ENCODE data around the gene SLC18A2. TPM values are rescaled to one million over a fixed set of nuclear protein-coding genes. Genes with fewer than 3 reads are reported as not detected.

SLC18A2 gene
- total and polyA plus RNA-seq, 10 of the 15 experiments (the other 5 are each of a cell fraction or from before 2014, with no cell fraction given), result 0.06 to 1.1 (median 0.25) TPM; not detected in 5

DNA sequence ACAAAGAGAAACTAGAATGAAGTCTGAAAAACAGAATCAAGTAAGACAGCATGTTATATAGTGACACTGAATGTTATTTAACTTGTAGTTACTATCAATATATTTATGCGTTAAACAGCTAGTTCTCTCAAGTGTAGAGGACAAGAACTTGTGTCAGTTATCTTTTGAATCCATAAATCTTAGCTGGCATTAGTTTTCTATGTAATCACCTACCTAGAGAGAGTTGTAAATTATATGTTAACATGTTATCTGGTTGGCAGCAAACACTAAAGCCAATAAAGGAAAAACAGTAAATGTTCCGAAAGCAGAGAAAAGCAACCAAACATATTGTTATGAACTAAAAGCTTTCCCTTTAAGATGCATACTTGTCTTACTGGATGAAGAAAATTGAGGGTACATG lies 36.8 kb downstream of the SLC18A2 start:
- no peaks in the 10 kb centered on the region for H3K36me3 ChIP-seq (ENCODE audit: control insufficient read depth in 2 of 2, insufficient read depth in 2 of 2, low read length in 1 of 2)
- H3K79me2 ChIP-seq (ENCODE audit: control insufficient read depth, insufficient read depth, low read length), result no peaks in the 10 kb centered on the region
- POLR2A ChIA-PET, result no interaction called here
- CTCF ChIA-PET, result interaction anchor here (1.0 to 1.9 kb wide), 3 partner anchors 10 to 61 kb away, joined by 3 to 5 read pairs (median 4); no protein-coding TSS in a partner anchor
- ATAC-seq (no peak), DNase-seq (ENCODE audit: low read depth, low spot score) (no peak), FAIRE-seq (peak; percentile 38)
- H3K27me3 ChIP-seq (replicated peaks in 1 of 2; ENCODE audit: control insufficient read depth in 2 of 2, insufficient read depth in 2 of 2, low read length in 1 of 2), result no peaks in the 10 kb centered on the region
- no peaks in the 10 kb centered on the region for H3K9me3 ChIP-seq (replicated peaks; ENCODE audit: control insufficient read depth, insufficient read depth, low read length)
- no peak overlapping the region for H3K9ac ChIP-seq (ENCODE audit: control insufficient read depth, insufficient read depth, low read length)
- H2AFZ ChIP-seq (ENCODE audit: control insufficient read depth, low read depth, low read length), result no peak overlapping the region
- SMC1A ChIA-PET (ENCODE audit: uncharacterized antibody, unreplicated experiment), result interaction anchor here (1.0 kb wide), 1 partner anchor 41 kb away, joined by 3 read pairs; no protein-coding TSS in a partner anchor
- TF ChIP-seq, protein P1, sequence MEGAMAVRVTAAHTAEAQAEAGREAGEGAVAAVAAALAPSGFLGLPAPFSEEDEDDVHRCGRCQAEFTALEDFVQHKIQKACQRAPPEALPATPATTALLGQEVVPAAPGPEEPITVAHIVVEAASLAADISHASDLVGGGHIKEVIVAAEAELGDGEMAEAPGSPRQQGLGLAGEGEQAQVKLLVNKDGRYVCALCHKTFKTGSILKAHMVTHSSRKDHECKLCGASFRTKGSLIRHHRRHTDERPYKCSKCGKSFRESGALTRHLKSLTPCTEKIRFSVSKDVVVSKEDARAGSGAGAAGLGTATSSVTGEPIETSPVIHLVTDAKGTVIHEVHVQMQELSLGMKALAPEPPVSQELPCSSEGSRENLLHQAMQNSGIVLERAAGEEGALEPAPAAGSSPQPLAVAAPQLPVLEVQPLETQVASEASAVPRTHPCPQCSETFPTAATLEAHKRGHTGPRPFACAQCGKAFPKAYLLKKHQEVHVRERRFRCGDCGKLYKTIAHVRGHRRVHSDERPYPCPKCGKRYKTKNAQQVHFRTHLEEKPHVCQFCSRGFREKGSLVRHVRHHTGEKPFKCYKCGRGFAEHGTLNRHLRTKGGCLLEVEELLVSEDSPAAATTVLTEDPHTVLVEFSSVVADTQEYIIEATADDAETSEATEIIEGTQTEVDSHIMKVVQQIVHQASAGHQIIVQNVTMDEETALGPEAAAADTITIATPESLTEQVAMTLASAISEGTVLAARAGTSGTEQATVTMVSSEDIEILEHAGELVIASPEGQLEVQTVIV (IDR thresholded peaks at IDR 0.05; ENCODE audit: borderline replicate concordance, partially characterized antibody), result no peak
- TF ChIP-seq SMAD5 (IDR thresholded peaks at IDR 0.05; ENCODE audit: low read depth) (no peak), MTA3 (IDR thresholded peaks at IDR 0.05; ENCODE audit: borderline replicate concordance, low read length) (no peak), RUNX3 (IDR thresholded peaks at IDR 0.05; ENCODE audit: low read length) (no peak)
- TF ChIP-seq, protein P2, sequence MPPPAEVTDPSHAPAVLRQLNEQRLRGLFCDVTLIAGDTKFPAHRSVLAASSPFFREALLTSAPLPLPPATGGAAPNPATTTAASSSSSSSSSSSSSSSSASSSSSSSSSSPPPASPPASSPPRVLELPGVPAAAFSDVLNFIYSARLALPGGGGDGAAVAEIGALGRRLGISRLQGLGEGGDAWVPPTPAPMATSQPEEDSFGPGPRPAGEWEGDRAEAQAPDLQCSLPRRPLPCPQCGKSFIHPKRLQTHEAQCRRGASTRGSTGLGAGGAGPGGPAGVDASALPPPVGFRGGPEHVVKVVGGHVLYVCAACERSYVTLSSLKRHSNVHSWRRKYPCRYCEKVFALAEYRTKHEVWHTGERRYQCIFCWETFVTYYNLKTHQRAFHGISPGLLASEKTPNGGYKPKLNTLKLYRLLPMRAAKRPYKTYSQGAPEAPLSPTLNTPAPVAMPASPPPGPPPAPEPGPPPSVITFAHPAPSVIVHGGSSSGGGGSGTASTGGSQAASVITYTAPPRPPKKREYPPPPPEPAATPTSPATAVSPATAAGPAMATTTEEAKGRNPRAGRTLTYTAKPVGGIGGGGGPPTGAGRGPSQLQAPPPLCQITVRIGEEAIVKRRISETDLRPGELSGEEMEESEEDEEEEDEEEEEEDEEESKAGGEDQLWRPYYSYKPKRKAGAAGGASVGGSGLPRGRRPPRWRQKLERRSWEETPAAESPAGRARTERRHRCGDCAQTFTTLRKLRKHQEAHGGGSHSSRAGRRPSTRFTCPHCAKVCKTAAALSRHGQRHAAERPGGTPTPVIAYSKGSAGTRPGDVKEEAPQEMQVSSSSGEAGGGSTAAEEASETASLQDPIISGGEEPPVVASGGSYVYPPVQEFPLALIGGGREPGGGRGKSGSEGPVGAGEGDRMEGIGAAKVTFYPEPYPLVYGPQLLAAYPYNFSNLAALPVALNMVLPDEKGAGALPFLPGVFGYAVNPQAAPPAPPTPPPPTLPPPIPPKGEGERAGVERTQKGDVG (CRISPR knock-in tag; IDR thresholded peaks at IDR 0.05), result no peak
- TF ChIP-seq, protein P3, sequence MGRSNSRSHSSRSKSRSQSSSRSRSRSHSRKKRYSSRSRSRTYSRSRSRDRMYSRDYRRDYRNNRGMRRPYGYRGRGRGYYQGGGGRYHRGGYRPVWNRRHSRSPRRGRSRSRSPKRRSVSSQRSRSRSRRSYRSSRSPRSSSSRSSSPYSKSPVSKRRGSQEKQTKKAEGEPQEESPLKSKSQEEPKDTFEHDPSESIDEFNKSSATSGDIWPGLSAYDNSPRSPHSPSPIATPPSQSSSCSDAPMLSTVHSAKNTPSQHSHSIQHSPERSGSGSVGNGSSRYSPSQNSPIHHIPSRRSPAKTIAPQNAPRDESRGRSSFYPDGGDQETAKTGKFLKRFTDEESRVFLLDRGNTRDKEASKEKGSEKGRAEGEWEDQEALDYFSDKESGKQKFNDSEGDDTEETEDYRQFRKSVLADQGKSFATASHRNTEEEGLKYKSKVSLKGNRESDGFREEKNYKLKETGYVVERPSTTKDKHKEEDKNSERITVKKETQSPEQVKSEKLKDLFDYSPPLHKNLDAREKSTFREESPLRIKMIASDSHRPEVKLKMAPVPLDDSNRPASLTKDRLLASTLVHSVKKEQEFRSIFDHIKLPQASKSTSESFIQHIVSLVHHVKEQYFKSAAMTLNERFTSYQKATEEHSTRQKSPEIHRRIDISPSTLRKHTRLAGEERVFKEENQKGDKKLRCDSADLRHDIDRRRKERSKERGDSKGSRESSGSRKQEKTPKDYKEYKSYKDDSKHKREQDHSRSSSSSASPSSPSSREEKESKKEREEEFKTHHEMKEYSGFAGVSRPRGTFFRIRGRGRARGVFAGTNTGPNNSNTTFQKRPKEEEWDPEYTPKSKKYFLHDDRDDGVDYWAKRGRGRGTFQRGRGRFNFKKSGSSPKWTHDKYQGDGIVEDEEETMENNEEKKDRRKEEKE (IDR thresholded peaks at IDR 0.05), result no peak
- TF ChIP-seq, protein P4, sequence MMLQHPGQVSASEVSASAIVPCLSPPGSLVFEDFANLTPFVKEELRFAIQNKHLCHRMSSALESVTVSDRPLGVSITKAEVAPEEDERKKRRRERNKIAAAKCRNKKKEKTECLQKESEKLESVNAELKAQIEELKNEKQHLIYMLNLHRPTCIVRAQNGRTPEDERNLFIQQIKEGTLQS (IDR thresholded peaks at IDR 0.05; ENCODE audit: borderline replicate concordance, extremely low read depth, low read depth, low read length), result no peak
- 98% methylated on average over 2 of the region's 2 CpGs for WGBS (ENCODE audit: insufficient coverage, insufficient replicate concordance, low lambda C conversion rate, missing lambda C conversion rate)
- no peak overlapping the region for H3K4me2 ChIP-seq (ENCODE audit: control insufficient read depth, insufficient read depth)
- intact Hi-C loops (cut with micrococcal nuclease; ENCODE audit: unreplicated experiment), result no loop called here
- H4K20me1 ChIP-seq (ENCODE audit: control insufficient read depth, insufficient read depth), result no peaks in the 10 kb centered on the region
- H3K4me1 ChIP-seq (ENCODE audit: control insufficient read depth, insufficient read depth, low read length), result no peaks in the 10 kb centered on the region
- H3K27ac ChIP-seq (ENCODE audit: control insufficient read depth, insufficient read depth), result no peak overlapping the region
- no TSS peak for BruUV-seq (replicated peaks)
- in situ Hi-C loops (cut with MboI), result no loop called here
- RAD21 ChIA-PET (ENCODE audit: unreplicated experiment), result no interaction called here
- H3K4me3 ChIP-seq, result no peak overlapping the region

All from GM12878 (cell line).